HG02759 (cell line): ENCODE measurements around the gene PIP5KL1.

Experiments used
- ATAC-seq: cut with Tn5 transposase; IDR thresholded peaks from one replicate; pipeline ENCODE4 v1.9.1; 2021; ENCODE audit warnings: mild to moderate bottlenecking, moderate library complexity; ENCODE audit not compliant: unreplicated experiment

Gene PIP5KL1

GRCh38 chr9:127950513-127951289 lies 20.1 kb upstream of the PIP5KL1 start:
- ATAC-seq = no peak

- no peak for ATAC-seq
Observed at GRCh38 chr9:127949827-127950512, 19.4 kb upstream of the PIP5KL1 start.

- no peak for ATAC-seq
Observed at GRCh38 chr9:127947841-127948710, 17.5 kb upstream of the PIP5KL1 start.

GRCh38 chr9:127946728-127947127 lies 16.2 kb upstream of the PIP5KL1 start:
- ATAC-seq = no peak

- no peak for ATAC-seq
Observed at GRCh38 chr9:127945942-127946341, 15.4 kb upstream of the PIP5KL1 start.

- no peak for ATAC-seq
Observed at GRCh38 chr9:127945338-127945737, 14.8 kb upstream of the PIP5KL1 start.

- no peak for ATAC-seq
Observed at GRCh38 chr9:127944586-127945218, 14.1 kb upstream of the PIP5KL1 start.

- peak; percentile 72 for ATAC-seq
Observed at GRCh38 chr9:127943731-127944144, 13.2 kb upstream of the PIP5KL1 start.

- peak; percentile 14 for ATAC-seq
Observed at GRCh38 chr9:127943011-127943662, 12.6 kb upstream of the PIP5KL1 start.

GRCh38 chr9:127942216-127943010 lies 11.8 kb upstream of the PIP5KL1 start:
- ATAC-seq = no peak

- ATAC-seq = no peak
Observed at GRCh38 chr9:127941961-127942215, 11.3 kb upstream of the PIP5KL1 start.

GRCh38 chr9:127941062-127941960 lies 10.7 kb upstream of the PIP5KL1 start:
- no peak for ATAC-seq

GRCh38 chr9:127940593-127940992 lies 10.0 kb upstream of the PIP5KL1 start:
- ATAC-seq = no peak

- ATAC-seq = no peak
Observed at GRCh38 chr9:127938298-127938690, 7.7 kb upstream of the PIP5KL1 start.

GRCh38 chr9:127937388-127938297 lies 7.1 kb upstream of the PIP5KL1 start, which contains the start of gene DPM2:
DPM2 (minus strand) TSS chr9:127937854; CDS start chr9:127937820, 34 bp downstream.
- peak; percentile 92 for ATAC-seq

- ATAC-seq = no peak
Observed at GRCh38 chr9:127937056-127937387, 6.4 kb upstream of the PIP5KL1 start.

- no peak for ATAC-seq
Observed at GRCh38 chr9:127936347-127936852, 5.8 kb upstream of the PIP5KL1 start.

GRCh38 chr9:127935765-127936221 lies 5.2 kb upstream of the PIP5KL1 start:
- ATAC-seq = no peak
